Right renal cortex interstitium (tissue), 3 donors: ENCODE data around the gene KCNA5. TPM values are rescaled to one million over a fixed set of nuclear protein-coding genes. Genes with fewer than 3 reads are reported as not detected.

ENCODE experiments used
- DNase-seq, 3 donors: peaks; one replicate each; pipeline ENCODE4 v3.0.0-alpha.2; 2013; ENCODE audit warnings: low read depth in 3 of 3, low spot score in 2 of 3
- polyA plus RNA-seq, 3 donors: library from polyadenylated mRNA; unstranded; fragments of 120-200 nt; gene quantifications; one replicate each; pipeline ENCODE4 v1.2.1, GENCODE V29; 2013; ENCODE audit not compliant: insufficient read length in 3 of 3

The KCNA5 gene
- polyA plus RNA-seq = 1 to 10 TPM; 1.8 to 2.5 (median 2.2) TPM

GRCh38 chr12:5043589-5044419 lies at the start of gene KCNA5:
Gene KCNA5 (plus strand): TSS chr12:5043879. CDS start chr12:5044148, 269 bp downstream.
- DNase-seq = peak in 2 of 3 donors; percentile 36 to 44

DNA sequence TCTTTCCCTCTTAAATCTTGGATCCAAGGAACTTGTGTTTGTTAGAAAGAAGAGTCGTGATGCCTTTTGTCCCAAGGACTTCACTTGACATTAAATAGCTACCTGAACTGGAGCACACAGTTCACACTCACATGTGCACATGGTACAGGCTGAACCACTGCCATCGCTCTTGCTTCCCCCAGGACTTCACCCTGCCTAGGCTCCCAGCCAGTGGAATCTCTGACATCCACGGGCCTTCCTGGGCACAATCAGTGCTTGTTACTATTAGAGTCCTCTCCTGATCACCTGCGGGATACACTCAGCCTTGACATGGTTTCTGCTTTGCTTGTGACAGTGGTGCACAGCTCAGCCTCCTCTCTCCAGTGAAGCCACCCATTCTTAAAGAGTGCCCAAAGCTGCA lies 49.1 kb upstream of the KCNA5 start:
- DNase-seq = no peak

DNA sequence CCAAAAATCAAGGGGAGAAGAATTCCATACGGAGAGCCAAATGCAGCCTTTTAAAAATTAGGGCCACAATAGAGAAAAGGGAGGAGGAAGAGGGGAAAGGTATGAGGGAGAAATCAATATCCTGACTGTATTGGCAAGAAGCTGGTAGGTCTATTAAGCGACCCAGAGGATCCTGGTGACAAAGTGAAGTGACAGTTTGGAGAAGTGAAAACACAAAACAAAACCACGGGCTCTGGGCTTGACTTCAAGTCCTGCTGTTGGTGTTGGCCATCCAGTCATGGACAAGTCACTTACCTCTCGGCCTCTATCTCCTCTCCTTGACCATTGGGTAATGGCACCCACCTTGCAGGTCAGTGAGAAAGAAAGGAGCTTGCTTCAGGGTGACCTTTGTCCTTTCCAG lies 47.0 kb upstream of the KCNA5 start:
- DNase-seq = no peak

- no peak for DNase-seq
Observed at GRCh38 chr12:4997939-4998338, 45.7 kb upstream of the KCNA5 start.

GRCh38 chr12:5000204-5000603 lies 43.5 kb upstream of the KCNA5 start:
- no peak for DNase-seq

DNA sequence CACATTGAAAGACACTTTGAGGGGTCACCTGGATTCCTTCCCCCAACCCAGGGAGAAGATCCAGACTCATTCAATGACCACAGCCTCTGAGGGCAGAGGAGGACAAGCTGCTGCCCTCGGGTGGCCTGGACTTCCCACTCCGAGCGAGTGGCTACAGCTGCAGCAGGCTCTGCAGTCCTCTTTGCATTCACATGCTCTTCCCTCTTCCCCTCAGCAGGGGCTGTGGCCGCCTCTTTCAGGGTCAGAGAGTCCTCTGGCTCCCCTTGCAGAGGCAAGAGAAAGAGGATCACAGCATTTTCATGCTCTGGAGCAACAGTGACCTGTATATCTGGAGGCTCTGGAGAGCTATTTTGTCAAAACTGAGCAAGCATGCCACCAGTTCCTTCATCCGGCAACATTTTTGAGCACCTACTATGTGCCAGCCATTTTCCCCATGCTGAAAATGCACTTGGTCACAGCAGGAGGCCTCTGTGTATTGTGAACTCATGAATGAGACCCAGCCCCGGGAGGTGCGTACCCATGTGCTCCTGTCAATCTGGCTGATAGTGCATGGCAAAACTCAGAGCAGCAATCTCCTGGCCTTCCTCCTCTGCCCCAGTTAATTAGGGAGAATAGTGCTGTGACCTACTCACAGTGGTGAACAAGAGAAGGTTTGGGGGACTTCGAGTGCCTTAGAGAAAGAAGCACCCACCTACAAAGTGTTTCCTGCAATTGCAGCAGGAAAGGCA lies 42.9 kb upstream of the KCNA5 start:
- DNase-seq = no peak

- DNase-seq = peak in 1 of 3 donors; percentile 39
Observed at GRCh38 chr12:5003025-5003666, 40.5 kb upstream of the KCNA5 start.

DNA sequence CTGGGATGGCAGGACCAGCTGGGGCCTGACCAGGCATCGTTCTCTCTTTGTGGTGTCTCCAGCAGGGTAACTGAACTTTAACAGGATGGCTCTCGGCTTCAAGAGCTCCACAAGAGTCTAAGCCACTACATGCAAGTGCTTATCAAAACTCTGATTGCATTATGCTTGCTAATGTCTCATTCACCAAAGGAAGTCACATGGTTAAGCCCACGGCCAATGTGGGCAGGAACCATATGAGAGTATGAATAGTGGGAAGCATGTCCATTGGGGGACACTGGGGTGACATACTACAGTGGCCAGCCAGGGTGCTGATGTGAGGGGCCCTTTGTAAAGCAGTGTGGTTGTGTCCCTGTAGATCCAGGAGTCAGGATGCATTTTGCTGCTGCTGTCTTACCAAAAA lies 35.0 kb upstream of the KCNA5 start:
- no peak for DNase-seq

- DNase-seq = no peak
Observed at GRCh38 chr12:5010151-5010550, 33.5 kb upstream of the KCNA5 start.

GRCh38 chr12:5012337-5012736 lies 31.3 kb upstream of the KCNA5 start:
- DNase-seq = no peak

GRCh38 chr12:5013266-5013730 lies 30.4 kb upstream of the KCNA5 start:
- no peak for DNase-seq

GRCh38 chr12:5014269-5014668 lies 29.4 kb upstream of the KCNA5 start:
- DNase-seq = no peak

DNA sequence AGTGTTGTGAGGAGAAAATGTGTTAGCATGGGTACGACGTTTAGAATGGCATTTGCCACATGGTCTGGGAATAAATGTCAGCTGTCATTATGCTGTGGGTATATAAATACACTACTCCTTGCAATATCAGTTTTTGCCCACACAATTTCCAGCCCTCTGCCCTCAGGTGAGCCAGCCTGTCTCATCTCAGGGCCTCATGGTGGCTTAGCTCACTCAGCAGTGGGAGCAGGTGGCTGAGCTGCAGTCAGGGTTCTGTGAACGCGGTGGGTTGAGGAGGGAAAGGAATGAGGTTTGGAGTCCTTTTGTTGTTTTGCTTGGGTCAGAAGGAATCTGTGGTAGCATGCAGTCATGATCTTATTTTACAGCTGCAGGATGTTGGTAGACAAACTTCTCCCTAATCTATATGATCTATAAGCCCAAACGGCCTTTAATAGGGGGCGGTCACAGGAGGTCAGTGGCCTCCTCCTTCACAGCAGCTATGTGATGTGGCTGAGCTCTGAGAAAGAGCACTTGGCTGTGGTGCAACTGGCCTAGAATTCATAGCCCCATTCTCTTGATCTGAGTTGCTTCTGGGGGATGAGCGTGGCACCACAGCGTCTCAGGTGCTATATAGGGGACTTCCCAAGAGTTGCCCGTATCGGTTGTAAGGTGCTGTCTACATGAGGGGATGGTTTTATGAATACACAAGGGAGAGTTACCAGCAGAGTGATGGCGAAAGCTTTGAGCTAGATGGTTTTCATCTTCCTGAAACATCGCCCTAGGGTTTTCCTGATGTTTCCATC lies 27.8 kb upstream of the KCNA5 start:
- DNase-seq = no peak

DNA sequence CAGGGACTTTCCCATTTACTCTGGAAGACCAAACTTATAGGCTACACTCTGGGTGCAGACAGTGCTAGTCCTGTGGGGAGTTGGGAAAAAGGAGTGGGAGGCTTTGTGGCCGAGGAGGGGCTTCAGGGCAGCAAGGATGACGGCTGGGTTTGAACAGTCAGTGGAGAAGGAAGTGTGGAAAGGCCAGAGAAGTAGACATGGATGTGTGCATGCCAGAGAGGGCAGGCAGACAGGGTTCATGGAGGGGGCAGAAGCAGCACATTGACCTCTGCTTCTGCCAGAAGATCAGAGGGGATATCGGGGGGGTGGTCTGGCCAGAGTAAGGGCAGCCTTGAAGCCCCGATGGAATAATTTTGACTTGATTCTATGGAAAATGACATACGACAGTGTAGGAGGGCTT lies 27.2 kb upstream of the KCNA5 start:
- no peak for DNase-seq

DNA sequence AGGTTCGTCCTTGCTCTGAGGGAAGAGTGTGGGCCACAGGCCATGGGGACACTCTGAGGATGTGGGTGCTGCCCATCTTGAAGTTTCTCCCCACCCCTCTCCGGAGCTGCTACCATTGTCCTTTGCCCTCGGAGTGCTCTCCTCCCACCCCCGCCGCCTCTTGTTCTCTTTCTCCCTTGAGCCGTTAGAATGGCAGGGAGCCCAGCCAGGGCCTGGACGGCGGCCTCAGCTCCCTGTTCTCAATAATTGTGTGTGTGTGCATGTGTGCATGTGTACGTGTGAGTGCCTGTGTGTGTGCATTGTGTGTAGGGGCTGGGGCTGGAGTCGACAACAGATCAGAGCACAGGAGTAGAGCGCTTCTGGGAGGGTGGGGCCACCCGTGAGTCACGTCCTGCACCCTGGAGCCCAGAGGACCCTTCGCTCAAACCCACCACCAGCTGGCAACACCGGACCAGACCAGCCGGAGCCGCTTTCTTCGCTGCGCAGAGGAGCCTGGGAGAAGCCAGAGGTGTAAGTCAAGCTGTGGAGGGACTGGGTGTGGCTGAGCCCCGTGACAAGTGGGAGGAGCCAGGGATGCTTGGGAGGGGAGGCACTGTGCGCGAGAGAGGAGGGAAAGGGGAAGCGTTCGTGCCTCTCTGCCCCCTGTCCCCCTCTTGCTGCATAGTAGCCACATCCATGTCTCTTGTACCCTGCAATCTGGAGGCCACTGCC lies 25.9 kb upstream of the KCNA5 start:
- DNase-seq = no peak

DNA sequence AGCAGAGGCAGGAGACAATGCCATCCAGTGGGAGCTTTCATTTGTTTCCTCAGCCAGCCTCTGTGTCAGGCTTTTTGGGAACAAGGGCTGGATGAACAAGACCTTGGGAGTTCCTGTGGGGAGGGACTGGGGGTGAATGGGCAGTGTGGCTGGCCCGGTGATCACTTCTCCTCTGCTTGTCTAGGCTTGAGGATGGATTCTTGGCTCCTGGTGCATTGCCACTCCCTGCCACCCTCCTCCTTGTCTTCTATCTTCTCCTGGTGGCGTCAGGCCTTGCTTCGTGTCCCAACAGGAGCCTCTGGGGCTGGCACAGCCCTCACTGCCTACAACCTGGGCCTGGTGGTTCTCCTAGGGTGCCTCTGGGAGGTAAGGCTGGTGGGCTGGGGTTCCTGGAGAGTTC lies 25.0 kb upstream of the KCNA5 start:
- DNase-seq = no peak

DNA sequence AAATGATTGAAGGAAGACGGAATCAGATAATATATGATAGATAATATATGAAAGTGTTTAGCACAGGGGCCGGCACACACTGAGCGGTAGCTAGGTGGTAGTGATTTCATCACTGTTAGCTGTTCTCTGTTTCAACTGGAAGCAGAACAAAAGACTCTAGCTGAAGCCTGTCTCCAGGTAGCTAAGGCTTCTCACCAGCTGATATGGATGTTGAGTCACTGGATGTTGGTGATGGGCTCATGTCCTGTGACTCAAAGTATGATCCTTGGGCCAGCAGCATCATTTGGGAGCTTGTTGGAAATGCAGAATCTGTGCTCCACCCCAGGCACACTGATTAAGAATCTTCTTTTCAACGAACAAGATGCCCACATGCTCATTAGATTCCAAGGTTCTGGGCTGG lies 21.7 kb upstream of the KCNA5 start:
- no peak for DNase-seq

DNA sequence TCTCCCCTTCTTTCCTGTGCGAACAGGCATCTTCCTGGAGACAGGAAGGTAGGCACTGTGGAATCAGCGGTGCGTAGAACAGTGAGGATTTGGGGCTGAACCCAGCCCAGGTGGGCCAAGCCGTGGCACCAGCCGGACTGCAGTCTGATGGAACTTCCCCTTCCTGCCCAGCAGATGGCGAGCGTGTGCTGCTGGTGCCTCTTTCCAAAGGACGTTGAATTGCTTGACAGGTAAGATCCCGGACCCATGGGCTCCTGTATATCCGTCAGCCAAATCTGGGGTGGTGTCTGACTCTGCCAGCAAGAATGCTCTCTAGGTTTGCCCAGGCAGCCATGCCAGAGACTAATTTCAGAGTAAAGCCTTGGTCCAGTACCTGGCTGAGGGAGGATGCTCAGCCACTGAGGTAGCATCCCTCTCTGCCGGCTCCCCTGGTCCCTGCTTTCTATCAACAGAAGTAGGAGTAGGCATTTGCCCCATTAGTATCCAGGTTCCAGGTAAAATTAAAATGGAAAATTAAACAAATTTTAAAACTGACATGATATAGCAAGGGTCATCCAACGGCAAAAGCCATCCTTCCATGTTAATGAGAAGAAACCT lies 21.1 kb upstream of the KCNA5 start:
- DNase-seq = no peak

GRCh38 chr12:5023842-5024241 lies 19.8 kb upstream of the KCNA5 start:
- DNase-seq = no peak
